Measurements from ENCODE around the gene ALS2. TPM values are rescaled to one million over a fixed set of nuclear protein-coding genes. Genes with fewer than 3 reads are reported as not detected.

Gene ALS2
- total RNA-seq, 1 donor from 2014 or later: 41.0 TPM

- DNase-seq (ENCODE audit: low spot score): peak; percentile 61
These were observed 100.0 kb downstream of the ALS2 start for GRCh38 chr2:201680743-201681142.

DNA sequence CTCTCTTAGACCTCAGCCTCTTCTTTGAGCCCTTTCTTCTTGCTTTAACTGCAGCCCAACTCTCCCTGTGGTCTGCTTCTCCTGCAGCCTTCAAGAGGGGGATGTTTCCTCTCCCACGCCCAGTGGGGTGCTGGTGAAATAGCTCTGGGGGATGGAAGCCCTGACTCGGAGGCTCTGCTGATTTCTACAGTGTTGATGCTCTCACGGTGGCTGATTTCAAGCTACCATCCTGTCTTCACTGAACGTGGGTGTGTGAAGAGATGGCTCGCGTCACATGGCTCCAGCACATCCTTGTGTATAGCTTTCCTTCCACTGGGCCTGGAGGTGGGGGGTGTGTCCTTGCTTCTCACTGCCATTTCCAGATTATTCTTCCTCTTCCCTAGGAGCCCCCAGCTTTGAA lies 102.3 kb downstream of the ALS2 start:
- no peak for DNase-seq (ENCODE audit: low spot score)
- H3K4me2 ChIP-seq: no peak overlapping the region

More at GRCh38 chr2:201680743-201681142, 100.0 kb downstream of the ALS2 start:
- Histone ChIP-seq H4K20me1 (ENCODE audit: low read depth) (no peaks in the 10 kb centered on the region), H3K27ac (no peak overlapping the region), H3K9me3 (ENCODE audit: low read depth) (no peaks in the 10 kb centered on the region), H3K27me3 (no peaks in the 10 kb centered on the region), H3K4me2 (no peak overlapping the region), H3F3A (ENCODE audit: low read depth) (peaks cover 5% of the 10 kb centered on the region), H3K79me2 (ENCODE audit: low read depth) (no peaks in the 10 kb centered on the region), H2AFZ (replicated peaks) (no peak overlapping the region), H3K4me3 (no peak overlapping the region), H3K36me3 (no peaks in the 10 kb centered on the region), H3K9ac (no peak overlapping the region), H3K4me1 (peaks cover 14% of the 10 kb centered on the region)
- H3K9me3 Mint-ChIP-seq: no peaks in the 10 kb centered on the region
- no peak overlapping the region for H3K27ac Mint-ChIP-seq
- H3K4me3 Mint-ChIP-seq: no peak overlapping the region
- H3K36me3 Mint-ChIP-seq: no peaks in the 10 kb centered on the region
- H3K4me1 Mint-ChIP-seq: peaks cover 13% of the 10 kb centered on the region
- peaks cover 4% of the 10 kb centered on the region for H3K27me3 Mint-ChIP-seq (ENCODE audit: insufficient read depth, low read depth)
- peak; percentile 69 for TF ChIP-seq CTCF (IDR thresholded peaks at IDR 0.05)
- no peak for TF ChIP-seq EZH2phosphoT487 (IDR thresholded peaks at IDR 0.05)
- TF ChIP-seq EZH2 (IDR thresholded peaks at IDR 0.05): no peak

DNA sequence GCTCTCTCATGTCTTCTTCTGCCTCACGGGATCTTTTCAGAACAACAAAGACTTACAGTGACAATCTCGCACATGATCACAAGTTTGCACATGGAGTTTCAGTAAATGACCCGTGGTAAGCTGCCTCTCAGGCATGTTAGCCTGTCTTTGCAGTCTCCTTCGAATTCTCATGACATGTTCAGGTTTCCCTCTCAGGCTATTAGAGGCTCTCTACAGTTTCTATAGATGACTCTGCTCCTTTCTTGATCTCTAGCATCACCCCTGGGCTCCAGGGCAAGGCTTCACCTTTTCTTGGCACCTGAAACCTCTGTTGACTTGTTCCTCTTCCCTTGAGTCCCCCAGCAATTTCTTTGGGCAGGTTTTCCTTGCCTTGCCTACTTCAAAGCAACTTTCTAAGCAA lies 105.3 kb downstream of the ALS2 start:
- H3K27ac ChIP-seq: no peak overlapping the region
- no peak overlapping the region for H3K9ac ChIP-seq
- no peaks in the 10 kb centered on the region for H3K27me3 ChIP-seq
- no peak for DNase-seq (ENCODE audit: low spot score)
- no peak overlapping the region for H3K4me2 ChIP-seq
- Mint-ChIP-seq H3K36me3 (no peaks in the 10 kb centered on the region), H3K4me1 (peaks cover under 1% of the 10 kb centered on the region), H3K4me3 (no peak overlapping the region), H3K9me3 (no peaks in the 10 kb centered on the region), H3K27me3 (ENCODE audit: insufficient read depth, low read depth) (peaks cover 4% of the 10 kb centered on the region), H3K27ac (no peak overlapping the region)
- H3K36me3 ChIP-seq: no peaks in the 10 kb centered on the region
- H4K20me1 ChIP-seq (ENCODE audit: low read depth): no peaks in the 10 kb centered on the region
- no peaks in the 10 kb centered on the region for H3K79me2 ChIP-seq (ENCODE audit: low read depth)
- peaks cover 6% of the 10 kb centered on the region for H3K4me1 ChIP-seq
- TF ChIP-seq EZH2phosphoT487 (IDR thresholded peaks at IDR 0.05) (no peak), EZH2 (IDR thresholded peaks at IDR 0.05) (no peak), CTCF (IDR thresholded peaks at IDR 0.05) (no peak)
- no peaks in the 10 kb centered on the region for H3K9me3 ChIP-seq (ENCODE audit: low read depth)
- no peak overlapping the region for H3K4me3 ChIP-seq
- no peak overlapping the region for H2AFZ ChIP-seq (replicated peaks)
- no peaks in the 10 kb centered on the region for H3F3A ChIP-seq (ENCODE audit: low read depth)

More for the DNA sequence above, 102.3 kb downstream of the ALS2 start:
- Mint-ChIP-seq H3K27me3 (ENCODE audit: insufficient read depth, low read depth) (peaks cover 4% of the 10 kb centered on the region), H3K4me1 (peaks cover 4% of the 10 kb centered on the region), H3K36me3 (no peaks in the 10 kb centered on the region), H3K27ac (no peak overlapping the region), H3K4me3 (no peak overlapping the region), H3K9me3 (no peaks in the 10 kb centered on the region)
- Histone ChIP-seq H3K4me1 (peaks cover 6% of the 10 kb centered on the region), H3K9ac (no peak overlapping the region), H3K4me3 (no peak overlapping the region), H3F3A (ENCODE audit: low read depth) (no peaks in the 10 kb centered on the region), H3K27ac (no peak overlapping the region), H3K9me3 (ENCODE audit: low read depth) (no peaks in the 10 kb centered on the region), H3K27me3 (no peaks in the 10 kb centered on the region), H4K20me1 (ENCODE audit: low read depth) (no peaks in the 10 kb centered on the region), H2AFZ (replicated peaks) (no peak overlapping the region), H3K79me2 (ENCODE audit: low read depth) (no peaks in the 10 kb centered on the region), H3K36me3 (no peaks in the 10 kb centered on the region)
- TF ChIP-seq EZH2phosphoT487 (IDR thresholded peaks at IDR 0.05) (no peak), CTCF (IDR thresholded peaks at IDR 0.05) (no peak), EZH2 (IDR thresholded peaks at IDR 0.05) (no peak)

All from neural progenitor cell (in vitro differentiated cells).